HCT116 (cell line): ENCODE measurements around the gene ZBTB7C. TPM values are rescaled to one million over a fixed set of nuclear protein-coding genes. Genes with fewer than 3 reads are reported as not detected.
A peak's percentile ranks its signal among the peaks of the same experiment; 100 is the strongest.

Experiments used
- ATAC-seq: fragments of 200-7000 bp; cut with Tn5 transposase; 2 replicates; pipeline ENCODE4 v1.9.1; 2020; ENCODE audit warnings: mild to moderate bottlenecking, moderate library complexity
- BruUV-seq: library from RNA; stranded (reverse); fragments of 400-500 nt; replicated peaks from 2 replicates; lab custom pipeline; 2021; lab: Mats Ljungman, UMichigan
- CTCF ChIA-PET: fragments of 300-600 bp; sonication (Branson Sonifier 250); formaldehyde crosslinking; loops from one replicate; lab custom pipeline; 2021; ENCODE audit warnings: antibody characterized with exemption; lab: Charles Lee
- POLR2A ChIA-PET: fragments of 300-600, 350-600 bp; sonication (Branson Sonifier 250); formaldehyde crosslinking; loops from one replicate; lab custom pipeline; 2021; ENCODE audit warnings: antibody characterized with exemption; lab: Charles Lee
- RAD21 ChIA-PET, 2 experiments: fragments of 300-600 bp; sonication (Branson Sonifier 250); formaldehyde crosslinking; loops; one replicate each; lab custom pipeline; 2023; ENCODE audit warnings: low total read pairs in 2 of 2; ENCODE audit not compliant: uncharacterized antibody in 2 of 2, unreplicated experiment in 2 of 2, low non-redundant PET in 1 of 2; lab: Charles Lee
- DNase-seq: peaks from one replicate; pipeline ENCODE4 v3.0.0-alpha.2; 2010; ENCODE audit warnings: low read depth, low spot score
- H2AFZ ChIP-seq: fragments of 200-600 bp; shearing (Covaris generic), sonication (generic); 2 replicates; pipeline ENCODE4 v1.6.1; 2017; ENCODE audit warnings: low read depth, mixed run types, mixed read lengths, antibody characterized with exemption, low read length; ENCODE audit not compliant: poor library complexity, severe bottlenecking
- H3K27ac ChIP-seq: 2 replicates; pipeline ENCODE4 v1.5.1; 2012; ENCODE audit warnings: low read depth, low read length
- H3K27me3 ChIP-seq: fragments of 200-600 bp; sonication (generic); 2 replicates; pipeline ENCODE4 v1.6.1; 2016; ENCODE audit warnings: mixed run types, low read length, mixed read lengths; ENCODE audit not compliant: insufficient read depth
- H3K36me3 ChIP-seq, 2 experiments: fragments of 200-500 bp in 1 of 2; fragments of 200-600 bp in 1 of 2; sonication (Bioruptor generic) in 1 of 2; sonication (generic) in 1 of 2; 2 replicates each; pipeline versions ENCODE4 v1.5.1 to v1.6.1; 2014 to 2016; ENCODE audit warnings: low read length in 2 of 2, inconsistent platforms in 1 of 2, mixed read lengths in 1 of 2, mixed run types in 1 of 2; ENCODE audit not compliant: insufficient read depth in 2 of 2, control insufficient read depth in 1 of 2
- H3K4me1 ChIP-seq, 2 experiments: fragments of 200-600 bp in 1 of 2; sonication (generic) in 1 of 2; 2 replicates each; pipeline versions ENCODE4 v1.5.1 to v1.6.1; 2012 to 2017; ENCODE audit warnings: low read length in 2 of 2, inconsistent platforms in 1 of 2, mild to moderate bottlenecking in 1 of 2, mixed read lengths in 1 of 2, mixed run types in 1 of 2, moderate library complexity in 1 of 2; ENCODE audit not compliant: insufficient read depth in 2 of 2, control insufficient read depth in 1 of 2
- H3K4me2 ChIP-seq: fragments of 200-600 bp; sonication (generic); 2 replicates; pipeline ENCODE4 v1.6.1; 2017; ENCODE audit warnings: mixed run types, low read length, mixed read lengths
- H3K4me3 ChIP-seq, 2 experiments: fragments of 200-600 bp in 1 of 2; sonication (generic) in 1 of 2; replicated peaks in 1 of 2; 2 replicates each; pipeline ENCODE4 v1.5.1; 2011 to 2016; ENCODE audit warnings: low read length in 2 of 2, control low read depth in 1 of 2, low read depth in 1 of 2, mild to moderate bottlenecking in 1 of 2, mixed read lengths in 1 of 2, mixed run types in 1 of 2
- H3K79me2 ChIP-seq: fragments of 200-600 bp; sonication (generic); 2 replicates; pipeline ENCODE4 v1.6.1; 2017; ENCODE audit warnings: mild to moderate bottlenecking, mixed run types, low read length, moderate library complexity, mixed read lengths; ENCODE audit not compliant: insufficient read depth
- H3K9ac ChIP-seq: fragments of 200-600 bp; sonication (generic); 2 replicates; pipeline ENCODE4 v1.6.1; 2016; ENCODE audit warnings: low read length, mixed read lengths
- H3K9me2 ChIP-seq: fragments of 200-600 bp; sonication (generic), shearing (Covaris generic); 2 replicates; pipeline ENCODE4 v1.6.1; 2017; ENCODE audit warnings: mixed run types, mild to moderate bottlenecking, moderate library complexity; ENCODE audit not compliant: insufficient read depth
- H3K9me3 ChIP-seq, 2 experiments: fragments of 200-500 bp in 1 of 2; fragments of 200-600 bp in 1 of 2; sonication (Bioruptor generic) in 1 of 2; sonication (generic) in 1 of 2; 2 replicates each; pipeline ENCODE4 v1.6.1; 2014 to 2017; ENCODE audit warnings: low read length in 2 of 2, mixed read lengths in 2 of 2, inconsistent platforms in 1 of 2, low read depth in 1 of 2, mild to moderate bottlenecking in 1 of 2, mixed run types in 1 of 2, moderate library complexity in 1 of 2; ENCODE audit not compliant: control insufficient read depth in 1 of 2, insufficient read depth in 1 of 2
- H4K20me1 ChIP-seq: fragments of 200-600 bp; sonication (generic), shearing (Covaris generic); 2 replicates; pipeline ENCODE4 v1.6.1; 2017; ENCODE audit warnings: mixed run types, mild to moderate bottlenecking, moderate library complexity; ENCODE audit not compliant: insufficient read depth
- CEBPB ChIP-seq: IDR thresholded peaks from 2 replicates; pipeline ENCODE4 v1.6.1; 2012; ENCODE audit warnings: low read depth
- FOSL1 ChIP-seq: IDR thresholded peaks from 2 replicates; pipeline ENCODE4 v1.6.1; 2012; ENCODE audit warnings: low read depth
- JUND ChIP-seq: IDR thresholded peaks from 2 replicates; pipeline ENCODE4 v1.6.1; 2012
- RAD21 ChIP-seq: IDR thresholded peaks from 2 replicates; pipeline ENCODE4 v1.6.1; 2012; ENCODE audit warnings: low read depth, mild to moderate bottlenecking
- SRF ChIP-seq: IDR thresholded peaks from 2 replicates; pipeline ENCODE4 v1.6.1; 2012; ENCODE audit warnings: low read depth
- TCF7L2 ChIP-seq: IDR thresholded peaks from 2 replicates; pipeline ENCODE4 v1.7.0; 2011; ENCODE audit warnings: borderline replicate concordance, inconsistent platforms; ENCODE audit not compliant: insufficient read depth, insufficient read length; ENCODE audit errors: extremely low read depth
- ZNF274 ChIP-seq: fragments of 200-500 bp; sonication (Bioruptor generic); IDR thresholded peaks from 2 replicates; pipeline ENCODE4 v1.6.1; 2014; ENCODE audit warnings: mild to moderate bottlenecking, low read depth, low read length, inconsistent platforms
- intact Hi-C: fragments of 100-400 bp; cut with micrococcal nuclease; formaldehyde crosslinking; loops from 2 replicates; pipeline ENCODE4 v1.10.0; 2022
- total RNA-seq: library from RNA; stranded (reverse); gene quantifications from one replicate; pipeline ENCODE4 v1.2.1, GENCODE V29; 2021; ENCODE audit not compliant: unreplicated experiment

Gene ZBTB7C
- total RNA-seq, 1 experiment from 2014 or later = 0.37 TPM

DNA sequence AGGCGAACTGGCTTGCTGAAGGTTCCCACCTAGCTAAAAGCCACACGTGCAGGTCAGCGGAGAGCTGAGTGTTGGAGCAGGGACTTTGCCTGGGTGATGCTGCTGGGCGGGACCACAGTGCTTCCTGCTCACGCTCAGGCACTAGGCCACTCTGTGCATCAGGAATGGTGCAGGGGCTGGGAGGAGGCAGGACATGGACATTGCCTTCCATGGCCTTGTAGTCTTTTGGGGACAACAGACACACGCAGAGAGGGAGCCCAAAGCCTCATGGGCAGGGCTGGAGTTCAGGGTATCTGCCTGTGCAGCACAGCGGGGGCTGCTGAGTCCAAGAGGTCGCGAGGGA lies 207.2 kb downstream of the ZBTB7C start (continued):
- no peak for TF ChIP-seq CEBPB

DNA sequence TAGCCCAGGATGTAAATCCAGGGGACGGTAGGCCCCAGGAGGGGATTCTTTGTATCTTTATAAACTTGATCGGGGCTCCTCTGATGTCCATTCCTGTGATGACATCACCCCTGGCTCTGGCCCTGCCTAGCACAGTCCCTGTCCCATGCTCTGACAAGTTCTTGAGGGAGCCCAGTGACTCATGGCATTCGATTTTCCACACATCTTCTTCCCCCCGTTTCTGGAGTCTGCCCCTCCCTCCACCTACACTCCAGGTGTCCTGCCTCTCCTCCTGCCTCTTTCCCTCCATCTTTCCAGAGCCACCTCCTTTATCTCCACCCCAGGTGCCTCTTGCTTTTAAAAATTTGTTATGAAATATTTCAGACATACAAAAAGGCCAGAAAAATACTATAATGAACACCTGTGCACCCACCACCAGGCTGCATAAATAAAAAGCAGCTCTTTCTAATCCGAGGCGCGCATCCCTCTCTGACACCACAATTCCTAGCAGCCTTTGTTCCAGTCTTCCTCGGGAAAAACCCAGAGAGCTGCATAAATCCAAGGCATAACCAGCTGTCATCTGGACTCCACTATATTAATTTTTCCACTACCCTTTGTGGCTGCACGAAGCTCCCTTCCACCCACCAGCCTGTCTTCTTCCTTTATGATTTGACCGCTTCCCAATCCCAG lies 207.7 kb downstream of the ZBTB7C start:
- DNase-seq = peak; percentile 21
- ChIA-PET CTCF (no interaction called here), POLR2A (no interaction called here), RAD21 (no interaction called here)
- Histone ChIP-seq H3K9me3 (no peaks in the 10 kb centered on the region), H4K20me1 (no peaks in the 10 kb centered on the region), H3K36me3 (no peaks in the 10 kb centered on the region), H3K79me2 (no peaks in the 10 kb centered on the region), H3K4me3 (no peak overlapping the region), H3K27me3 (peaks cover 11% of the 10 kb centered on the region; the same call in 1 of the 2 replicates), H3K9ac (no peak overlapping the region), H3K4me1 (peaks cover 8 to 24% of the 10 kb centered on the region in 2 experiments; a peak in 3 of 4 replicates), H2AFZ (no peak overlapping the region), H3K9me2 (no peaks in the 10 kb centered on the region), H3K4me2 (peak overlapping the region; percentile 47), H3K27ac (no peak overlapping the region)
- BruUV-seq = no TSS peak
- TF ChIP-seq JUND (peak; percentile 7; the same call in 1 of the 2 replicates), FOSL1 (0 out of 2 replicates have a peak, but pooled peaks have one; percentile 11), RAD21 (no peak), ZNF274 (no peak)
- ATAC-seq = peak; percentile 78
- intact Hi-C loops = no loop called here

DNA sequence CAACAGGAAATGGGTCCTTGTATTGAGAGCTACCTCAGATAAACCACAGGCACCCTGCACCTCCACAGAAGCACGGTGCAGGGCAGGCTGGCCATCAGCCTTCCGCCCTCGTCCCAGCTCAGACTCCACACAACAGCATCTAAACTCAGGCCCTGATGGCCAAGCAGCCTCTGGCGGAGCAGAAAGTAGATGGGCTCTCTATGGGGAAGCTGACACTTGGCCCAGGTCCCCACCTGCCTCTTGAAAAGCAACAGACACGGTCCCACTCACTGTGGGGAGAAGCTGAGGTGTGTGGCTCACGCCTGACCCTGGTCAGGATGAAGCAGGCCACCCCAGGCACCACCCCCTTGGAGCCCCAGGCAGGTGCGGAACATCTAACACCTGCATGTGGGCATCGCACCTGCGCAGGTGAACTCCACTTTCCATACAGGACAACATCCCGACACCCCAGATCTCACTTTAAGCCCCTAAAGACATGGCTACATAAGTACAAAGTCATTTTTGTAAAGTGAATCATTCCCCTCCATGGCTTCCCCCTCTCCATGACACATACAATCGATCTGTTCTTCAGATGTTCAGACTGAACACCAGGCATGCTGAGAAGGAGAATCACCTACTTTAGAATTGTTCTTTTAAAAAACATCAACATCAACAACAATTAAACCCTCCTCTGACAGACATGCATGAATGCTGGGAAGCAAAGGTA lies 208.4 kb downstream of the ZBTB7C start:
- Histone ChIP-seq H3K79me2 (no peaks in the 10 kb centered on the region), H3K27me3 (peaks cover 11% of the 10 kb centered on the region; the same call in 1 of the 2 replicates), H3K9ac (no peak overlapping the region), H4K20me1 (no peaks in the 10 kb centered on the region), H3K9me2 (no peaks in the 10 kb centered on the region), H3K4me1 (peaks cover 8 to 24% of the 10 kb centered on the region in 2 experiments; a peak in 3 of 4 replicates), H2AFZ (no peak overlapping the region), H3K36me3 (no peaks in the 10 kb centered on the region), H3K27ac (no peak overlapping the region), H3K9me3 (no peaks in the 10 kb centered on the region), H3K4me2 (peak overlapping the region; percentile 47), H3K4me3 (no peak overlapping the region)
- intact Hi-C loops = no loop called here
- CTCF ChIA-PET = no interaction called here
- RAD21 ChIA-PET = no interaction called here
- TF ChIP-seq TCF7L2 (no peak), FOSL1 (peak; percentile 34; the same call in 1 of the 2 replicates), SRF (no peak), JUND (0 out of 2 replicates have a peak, but pooled peaks have one; percentile 7)
- ATAC-seq (peak; percentile 42; the same call in 1 of the 2 replicates), DNase-seq (peak; percentile 7)
- no TSS peak for BruUV-seq
- POLR2A ChIA-PET = no interaction called here
